ENCODE results near the gene MMP27.

GRCh38 chr11:102662607-102663006, 43.0 kb downstream of the MMP27 start:
- no peak for TF ChIP-seq POLR2A (IDR thresholded peaks at IDR 0.05)
- TF ChIP-seq, protein P1, sequence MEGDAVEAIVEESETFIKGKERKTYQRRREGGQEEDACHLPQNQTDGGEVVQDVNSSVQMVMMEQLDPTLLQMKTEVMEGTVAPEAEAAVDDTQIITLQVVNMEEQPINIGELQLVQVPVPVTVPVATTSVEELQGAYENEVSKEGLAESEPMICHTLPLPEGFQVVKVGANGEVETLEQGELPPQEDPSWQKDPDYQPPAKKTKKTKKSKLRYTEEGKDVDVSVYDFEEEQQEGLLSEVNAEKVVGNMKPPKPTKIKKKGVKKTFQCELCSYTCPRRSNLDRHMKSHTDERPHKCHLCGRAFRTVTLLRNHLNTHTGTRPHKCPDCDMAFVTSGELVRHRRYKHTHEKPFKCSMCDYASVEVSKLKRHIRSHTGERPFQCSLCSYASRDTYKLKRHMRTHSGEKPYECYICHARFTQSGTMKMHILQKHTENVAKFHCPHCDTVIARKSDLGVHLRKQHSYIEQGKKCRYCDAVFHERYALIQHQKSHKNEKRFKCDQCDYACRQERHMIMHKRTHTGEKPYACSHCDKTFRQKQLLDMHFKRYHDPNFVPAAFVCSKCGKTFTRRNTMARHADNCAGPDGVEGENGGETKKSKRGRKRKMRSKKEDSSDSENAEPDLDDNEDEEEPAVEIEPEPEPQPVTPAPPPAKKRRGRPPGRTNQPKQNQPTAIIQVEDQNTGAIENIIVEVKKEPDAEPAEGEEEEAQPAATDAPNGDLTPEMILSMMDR (IDR thresholded peaks at IDR 0.05): no peak
